ENCODE results near the gene TOP2A.

Gene TOP2A

GRCh38 chr17:40356990-40357881 is 60.5 kb downstream of the TOP2A start:
- no peak for DNase-seq

GRCh38 chr17:40355804-40356758 is 61.6 kb downstream of the TOP2A start:
- no peak for DNase-seq

DNA sequence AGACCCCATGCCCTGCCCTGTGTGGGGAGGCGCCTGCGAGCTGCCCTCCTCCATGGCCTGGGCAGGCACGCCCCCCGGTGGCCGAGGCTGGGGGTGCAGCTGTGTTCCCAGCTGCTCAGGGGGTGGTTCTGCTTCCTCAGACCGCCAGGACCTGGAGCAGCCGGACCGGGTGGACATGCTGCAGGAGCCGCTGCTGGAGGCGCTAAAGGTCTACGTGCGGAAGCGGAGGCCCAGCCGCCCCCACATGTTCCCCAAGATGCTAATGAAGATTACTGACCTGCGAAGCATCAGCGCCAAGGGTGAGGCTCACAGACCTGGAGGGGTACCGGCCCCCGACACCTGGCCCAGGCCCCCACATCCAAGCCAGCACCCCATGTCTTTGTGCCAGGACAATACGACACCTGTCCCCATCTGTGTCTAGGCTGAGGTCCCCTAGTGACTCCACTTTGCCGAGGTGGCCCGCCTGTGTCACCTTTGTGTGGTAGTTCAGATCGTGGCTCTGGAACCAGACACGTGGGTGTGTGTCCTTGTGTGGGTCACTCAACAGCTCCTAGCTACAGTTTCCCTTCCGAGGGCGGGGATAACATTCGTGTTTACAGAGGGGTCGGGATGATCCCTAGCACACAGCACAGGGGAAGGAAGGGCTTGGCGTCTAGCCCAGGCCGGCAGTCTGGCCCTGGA is 62.4 kb downstream of the TOP2A start:
- DNase-seq = peak; percentile 64 to 77 (median 73)

DNA sequence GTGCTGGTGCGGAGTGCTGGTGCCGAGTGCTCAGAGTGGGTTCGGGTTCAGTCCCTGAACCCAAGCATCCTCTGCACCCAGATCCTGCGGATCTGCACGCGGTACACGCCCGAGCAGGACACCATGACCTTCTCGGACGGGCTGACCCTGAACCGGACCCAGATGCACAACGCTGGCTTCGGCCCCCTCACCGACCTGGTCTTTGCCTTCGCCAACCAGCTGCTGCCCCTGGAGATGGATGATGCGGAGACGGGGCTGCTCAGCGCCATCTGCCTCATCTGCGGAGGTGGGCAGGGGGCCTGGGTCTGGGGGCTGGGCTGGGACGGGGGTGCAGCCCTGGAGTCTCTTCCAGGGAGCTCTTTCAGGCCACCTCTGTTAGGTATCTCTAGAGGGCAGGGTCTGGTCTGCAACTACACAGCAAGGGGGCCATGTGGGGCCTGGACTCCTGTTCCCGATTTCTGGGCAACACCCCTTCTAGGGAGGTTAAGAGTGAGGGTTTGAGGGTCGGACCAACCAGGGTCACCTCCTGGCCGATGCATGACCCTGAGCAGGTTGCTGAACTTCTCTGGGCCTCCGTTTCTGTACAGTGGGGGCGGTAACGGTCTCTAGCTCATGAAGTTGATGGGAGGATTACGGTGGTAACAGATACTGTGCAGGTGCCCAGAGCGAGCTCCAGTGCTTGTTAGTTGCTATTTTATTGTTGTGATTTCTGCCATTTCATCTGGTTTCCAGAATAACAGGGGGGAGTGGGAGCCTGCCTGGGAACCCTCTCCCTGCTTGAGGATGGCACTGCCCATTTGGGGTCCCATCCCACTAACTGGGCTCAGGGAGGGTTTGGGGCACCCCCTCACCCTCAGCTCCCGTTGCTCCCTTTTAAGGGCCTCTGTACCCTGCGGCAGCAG is 63.2 kb downstream of the TOP2A start:
- no peak for DNase-seq

DNA sequence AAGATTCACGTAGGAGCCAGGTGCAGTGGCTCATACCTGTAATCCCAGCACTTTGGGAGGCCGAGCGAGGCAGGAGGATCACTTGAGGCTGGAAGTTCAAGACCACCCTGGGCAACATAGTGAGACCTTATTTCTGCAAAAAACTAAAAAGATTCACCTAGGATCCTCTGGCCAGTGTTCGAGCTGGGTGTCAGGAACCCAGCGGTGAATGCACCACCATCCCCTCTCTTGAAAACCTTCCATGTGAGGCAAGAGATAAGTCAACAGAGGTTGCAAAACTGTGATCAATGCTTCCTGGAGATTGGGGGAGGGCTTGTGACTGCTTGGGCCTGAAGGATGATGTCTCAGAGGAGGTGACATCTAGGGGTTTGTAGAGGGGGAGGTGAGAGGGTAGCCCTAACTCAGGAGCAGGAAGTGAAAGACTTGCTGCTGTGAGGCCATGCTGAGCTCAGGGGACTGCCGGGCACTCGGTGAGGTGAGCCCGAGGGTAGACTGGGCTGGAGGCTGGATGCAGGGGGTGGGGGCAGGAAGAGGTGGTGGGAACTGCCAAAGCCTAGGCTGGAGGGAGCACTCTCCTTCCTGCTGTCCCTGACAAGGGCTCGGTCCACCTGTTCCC is 64.8 kb downstream of the TOP2A start:
- no peak for DNase-seq

DNA sequence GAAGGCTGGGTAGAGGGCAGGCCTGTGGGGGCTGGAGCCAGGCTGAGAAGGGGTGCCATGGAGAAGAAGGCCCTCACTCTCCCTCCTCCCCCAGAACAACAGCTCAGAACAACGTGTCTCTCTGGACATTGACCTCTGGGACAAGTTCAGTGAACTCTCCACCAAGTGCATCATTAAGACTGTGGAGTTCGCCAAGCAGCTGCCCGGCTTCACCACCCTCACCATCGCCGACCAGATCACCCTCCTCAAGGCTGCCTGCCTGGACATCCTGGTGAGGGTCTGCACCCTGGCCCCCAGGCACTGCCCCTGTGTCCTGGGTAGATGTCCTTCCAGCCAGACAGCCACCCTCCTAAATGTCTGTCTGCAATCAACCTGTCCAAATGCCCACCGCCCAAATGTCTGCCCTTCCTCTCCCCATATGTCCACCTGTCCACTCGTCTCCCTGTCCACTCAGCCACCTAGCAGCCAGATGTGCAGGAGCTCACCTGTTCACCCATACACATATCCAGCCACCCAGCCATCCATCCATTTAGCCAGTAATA is 65.4 kb downstream of the TOP2A start:
- no peak for DNase-seq

- DNase-seq = no peak
These were observed 66.1 kb downstream of the TOP2A start for GRCh38 chr17:40351359-40352236.

- DNase-seq = no peak
These were observed 66.9 kb downstream of the TOP2A start for GRCh38 chr17:40350689-40351358.

GRCh38 chr17:40349895-40350688 is 67.6 kb downstream of the TOP2A start:
- no peak for DNase-seq

DNA sequence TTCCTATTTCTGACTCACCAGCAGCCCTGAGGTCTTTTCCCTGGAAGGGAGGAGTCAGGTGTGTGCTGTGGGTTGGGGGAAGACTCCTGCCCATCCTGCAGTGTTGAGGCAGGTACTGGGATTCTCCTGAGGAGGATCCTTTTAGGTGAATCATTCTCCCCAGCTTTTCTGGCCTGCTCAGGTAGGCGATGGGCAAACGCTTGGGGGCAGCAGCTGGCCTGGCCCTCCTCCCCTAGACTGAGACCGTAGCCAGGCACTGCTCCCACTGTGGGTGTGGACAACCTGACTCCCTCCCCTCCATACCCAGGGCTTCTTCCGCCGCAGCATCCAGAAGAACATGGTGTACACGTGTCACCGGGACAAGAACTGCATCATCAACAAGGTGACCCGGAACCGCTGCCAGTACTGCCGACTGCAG is 68.2 kb downstream of the TOP2A start:
- no peak for DNase-seq

DNA sequence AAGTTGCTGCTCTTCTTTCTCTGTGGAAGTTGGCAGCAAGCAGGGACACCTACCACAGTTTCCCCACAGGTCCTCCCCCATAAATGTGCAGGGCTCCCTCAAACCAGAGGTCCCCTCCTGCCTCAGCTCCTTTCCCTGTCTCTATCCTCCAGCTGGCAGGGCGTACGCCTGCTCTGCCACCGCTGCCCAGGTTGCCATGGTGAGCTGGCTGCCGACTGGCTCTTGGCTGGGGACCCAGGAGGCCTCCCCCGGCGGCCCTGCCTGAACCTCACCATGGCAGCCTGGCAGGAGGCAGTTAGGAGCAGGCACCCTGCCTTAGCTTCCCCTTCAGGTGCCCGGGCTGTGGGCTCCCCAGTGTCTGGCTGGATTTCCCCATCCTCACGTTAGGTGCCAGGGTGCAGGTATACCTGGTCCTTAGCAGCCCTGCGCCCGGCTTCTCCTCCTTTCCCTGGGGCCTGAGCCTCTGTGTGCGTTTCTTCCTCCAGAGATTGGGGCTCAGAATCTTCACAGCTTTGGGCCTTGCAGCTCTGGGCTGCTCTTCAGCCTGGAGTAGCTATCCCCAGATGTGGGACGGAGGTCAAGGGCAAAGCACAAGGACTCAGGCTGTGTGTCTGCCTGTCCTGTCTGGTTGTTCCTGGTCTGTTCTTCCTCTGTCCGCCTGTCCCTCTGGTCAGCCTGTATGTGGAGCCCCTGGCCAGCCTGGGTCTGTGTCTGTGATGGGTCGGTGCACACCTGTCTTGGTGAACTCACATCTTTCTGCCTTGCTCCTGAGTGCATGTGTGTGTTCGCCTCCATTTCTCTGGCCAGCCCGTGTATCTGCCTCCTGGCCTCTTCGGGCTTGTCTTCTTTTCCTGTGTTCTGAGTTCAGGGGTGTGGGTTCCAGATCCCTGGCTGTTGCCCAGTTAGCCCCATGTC is 68.9 kb downstream of the TOP2A start:
- DNase-seq = no peak

DNA sequence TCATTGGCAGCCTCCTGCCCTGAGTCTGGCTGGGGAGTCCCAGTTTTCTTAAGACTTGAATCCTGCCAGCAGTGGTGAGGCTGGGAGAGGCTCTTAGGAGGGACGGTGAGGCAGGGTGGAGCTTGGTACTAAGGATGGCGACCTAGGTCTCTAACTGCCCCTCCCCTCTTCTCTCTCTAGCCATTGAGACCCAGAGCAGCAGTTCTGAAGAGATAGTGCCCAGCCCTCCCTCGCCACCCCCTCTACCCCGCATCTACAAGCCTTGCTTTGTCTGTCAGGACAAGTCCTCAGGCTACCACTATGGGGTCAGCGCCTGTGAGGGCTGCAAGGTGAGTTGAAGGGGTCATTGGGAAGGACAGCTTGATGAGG is 69.6 kb downstream of the TOP2A start:
- DNase-seq = no peak

DNA sequence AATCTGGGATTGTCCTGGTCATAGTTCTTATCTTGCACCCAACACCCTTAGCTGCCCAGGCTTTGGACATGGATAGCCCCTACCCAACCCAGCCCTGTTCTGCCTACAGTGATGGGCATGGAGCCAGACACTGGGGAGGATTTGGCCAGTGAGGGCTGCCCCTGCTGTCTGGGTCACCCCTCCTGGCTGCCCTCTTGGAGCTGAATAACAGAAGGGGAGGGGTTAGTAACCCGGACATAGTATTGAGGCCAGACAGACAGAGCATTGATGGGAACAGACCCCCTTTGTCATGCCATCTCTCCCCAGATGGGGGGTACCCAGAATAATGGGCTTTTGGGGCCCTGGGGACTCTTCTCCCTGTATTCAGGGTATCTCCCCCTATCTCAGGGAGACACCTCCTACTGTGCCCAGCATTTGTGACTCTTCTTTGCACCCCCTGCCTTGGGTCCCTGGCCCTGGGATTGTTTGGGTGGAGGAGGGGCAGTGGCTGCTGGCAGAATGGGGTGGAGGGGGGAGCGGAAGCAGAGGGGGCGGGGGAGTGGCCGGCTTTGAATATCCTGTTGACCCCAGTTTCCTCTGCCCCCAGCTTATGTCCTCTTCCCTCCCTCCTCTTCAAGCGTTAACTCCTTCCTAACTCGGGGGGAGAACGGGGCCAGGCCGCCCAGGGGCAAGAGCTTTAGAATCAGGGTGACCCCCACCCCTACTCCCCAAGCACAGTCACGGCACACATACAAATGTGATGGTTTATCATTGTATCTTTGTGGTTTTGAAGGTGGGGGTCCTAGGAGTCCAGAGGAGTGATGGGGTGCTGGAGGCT is 70.2 kb downstream of the TOP2A start:
- DNase-seq = no peak

GRCh38 chr17:40346765-40347158 is 70.9 kb downstream of the TOP2A start:
- no peak for DNase-seq

DNA sequence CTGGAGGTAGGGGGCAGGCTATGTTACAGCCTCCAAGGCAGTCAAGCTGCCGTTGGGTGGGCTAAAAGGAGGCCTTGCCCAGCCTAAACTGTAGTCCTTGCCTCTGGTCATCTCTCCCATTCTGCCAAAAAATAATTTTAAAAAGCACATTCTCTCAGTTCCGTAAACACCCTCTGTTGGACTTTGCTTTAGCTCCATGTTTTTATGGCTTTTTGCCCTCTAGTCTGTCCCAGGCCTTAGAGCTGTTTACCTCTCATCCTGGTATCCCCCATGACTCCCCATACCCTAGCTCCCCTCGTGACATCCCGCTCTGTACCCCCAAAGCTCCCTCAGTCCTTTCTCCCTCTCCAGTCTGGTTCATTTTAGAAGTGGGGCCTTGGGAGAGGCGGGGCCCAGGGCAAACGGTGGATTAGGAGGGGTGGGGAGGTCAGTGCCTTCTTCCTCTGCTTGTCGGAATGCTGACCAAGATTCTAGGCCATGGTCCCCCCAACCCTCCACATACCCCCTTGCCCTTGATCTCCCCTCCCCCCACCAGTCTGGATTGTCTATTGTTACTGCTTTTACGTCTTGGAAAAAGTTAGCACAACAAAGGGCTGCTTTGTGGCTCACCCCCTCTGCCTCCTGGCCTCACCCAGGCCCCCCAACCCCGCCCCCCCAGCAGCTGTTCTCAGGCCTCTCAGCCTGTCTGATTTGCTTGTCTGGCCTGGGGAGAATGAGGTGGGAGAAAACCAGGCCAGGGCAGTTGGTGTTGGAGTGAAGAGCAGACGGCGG is 71.5 kb downstream of the TOP2A start:
- DNase-seq = no peak
